ENCODE data around the gene ZNF487.
"Not testable (repeated sequence)": the region's sequence is repeated elsewhere in the genome, so short reads cannot be mapped to it uniquely, and the experiment has no call there.

The ZNF487 gene

DNA sequence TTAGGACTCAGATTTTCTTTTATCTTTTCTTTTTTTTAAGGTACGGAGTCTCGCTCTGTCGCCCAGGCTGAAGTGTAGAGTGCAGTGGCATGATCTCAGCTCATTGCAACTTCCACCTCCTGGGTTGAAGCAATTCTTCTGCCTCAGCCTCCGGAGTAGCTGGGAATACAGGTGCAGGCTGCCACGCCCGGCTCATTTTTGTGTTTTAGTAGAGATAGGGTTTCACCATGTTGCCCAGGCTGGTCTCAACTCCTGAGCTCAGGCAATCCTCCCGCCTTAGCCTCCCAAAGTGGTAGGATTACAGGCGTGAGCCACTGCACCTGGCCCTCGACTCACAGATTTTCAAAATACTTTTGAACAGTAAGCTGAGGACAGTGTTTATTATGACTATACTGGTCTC, 17.1 kb downstream of the ZNF487 start:
- H3K27me3 ChIP-seq (replicated peaks; ENCODE audit: control insufficient read depth, insufficient read depth, low read length, poor library complexity, severe bottlenecking); H3K9me3 ChIP-seq (ENCODE audit: control insufficient read depth, low read length); DNase-seq; H3K36me3 ChIP-seq (ENCODE audit: control insufficient read depth, insufficient read depth, low read length); H3K4me3 ChIP-seq (ENCODE audit: insufficient read depth, low read depth, low read length, poor library complexity, severe bottlenecking): not testable (repeated sequence)
- peaks cover 34% of the 10 kb centered on the region for H3K4me1 ChIP-seq (ENCODE audit: control insufficient read depth, insufficient read depth, low read length, poor library complexity, severe bottlenecking)
- peak overlapping the region; percentile 89 for H3K27ac ChIP-seq (ENCODE audit: insufficient read depth, low read length, poor library complexity, severe bottlenecking)

DNA sequence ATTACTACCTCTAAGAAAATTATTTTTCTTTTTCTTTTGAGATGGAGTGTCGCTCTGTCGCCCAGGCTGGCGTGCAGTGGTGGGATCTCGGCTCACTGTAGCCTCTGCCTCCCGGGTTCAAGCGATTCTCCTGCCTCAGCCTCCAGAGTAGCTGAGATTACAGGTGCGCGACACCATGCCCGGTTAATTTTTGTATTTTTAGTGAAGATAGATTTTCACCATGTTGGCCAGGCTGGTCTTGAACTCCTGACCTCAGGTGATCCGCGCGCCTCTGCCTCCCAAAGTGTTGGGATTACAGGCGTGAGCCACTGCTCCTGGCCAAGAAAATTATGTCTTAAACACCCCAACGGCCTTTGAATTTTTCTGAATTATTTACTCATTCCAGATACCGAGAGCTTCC, 19.6 kb downstream of the ZNF487 start:
- not testable (repeated sequence) for H3K36me3 ChIP-seq (ENCODE audit: control insufficient read depth, insufficient read depth, low read length); H3K9me3 ChIP-seq (ENCODE audit: control insufficient read depth, low read length); H3K4me3 ChIP-seq (ENCODE audit: insufficient read depth, low read depth, low read length, poor library complexity, severe bottlenecking); H3K27me3 ChIP-seq (replicated peaks; ENCODE audit: control insufficient read depth, insufficient read depth, low read length, poor library complexity, severe bottlenecking); DNase-seq
- H3K4me1 ChIP-seq (ENCODE audit: control insufficient read depth, insufficient read depth, low read length, poor library complexity, severe bottlenecking) = peaks cover 32% of the 10 kb centered on the region
- peak overlapping the region; percentile 89 for H3K27ac ChIP-seq (ENCODE audit: insufficient read depth, low read length, poor library complexity, severe bottlenecking)

DNA sequence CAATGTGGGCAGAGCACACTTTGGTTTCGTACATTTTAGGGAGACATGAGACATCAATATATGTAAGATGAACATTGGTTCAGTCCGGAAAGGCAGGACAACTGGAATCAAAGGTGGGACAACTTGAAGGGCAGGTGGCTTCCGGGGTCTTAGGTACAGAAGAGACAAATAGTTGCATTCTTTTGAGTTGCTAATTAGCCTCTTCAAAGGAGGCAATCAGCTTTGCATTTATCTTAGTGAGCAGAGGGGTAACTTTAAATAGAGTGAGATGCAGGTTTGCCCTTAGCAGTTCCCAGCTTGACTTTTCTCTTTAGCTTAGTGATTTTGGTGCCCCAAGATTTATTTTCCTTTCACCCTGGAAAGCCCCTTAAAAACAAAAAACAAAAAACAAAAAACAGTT, 21.3 kb downstream of the ZNF487 start:
- peaks cover 18% of the 10 kb centered on the region for H3K4me1 ChIP-seq (ENCODE audit: control insufficient read depth, insufficient read depth, low read length, poor library complexity, severe bottlenecking)
- H3K4me3 ChIP-seq (ENCODE audit: insufficient read depth, low read depth, low read length, poor library complexity, severe bottlenecking) = no peak overlapping the region
- H3K27me3 ChIP-seq (replicated peaks; ENCODE audit: control insufficient read depth, insufficient read depth, low read length, poor library complexity, severe bottlenecking) = no peaks in the 10 kb centered on the region
- H3K36me3 ChIP-seq (ENCODE audit: control insufficient read depth, insufficient read depth, low read length) = no peaks in the 10 kb centered on the region
- no peaks in the 10 kb centered on the region for H3K9me3 ChIP-seq (ENCODE audit: control insufficient read depth, low read length)
- no peak overlapping the region for H3K27ac ChIP-seq (ENCODE audit: insufficient read depth, low read length, poor library complexity, severe bottlenecking)
- no peak for DNase-seq

DNA sequence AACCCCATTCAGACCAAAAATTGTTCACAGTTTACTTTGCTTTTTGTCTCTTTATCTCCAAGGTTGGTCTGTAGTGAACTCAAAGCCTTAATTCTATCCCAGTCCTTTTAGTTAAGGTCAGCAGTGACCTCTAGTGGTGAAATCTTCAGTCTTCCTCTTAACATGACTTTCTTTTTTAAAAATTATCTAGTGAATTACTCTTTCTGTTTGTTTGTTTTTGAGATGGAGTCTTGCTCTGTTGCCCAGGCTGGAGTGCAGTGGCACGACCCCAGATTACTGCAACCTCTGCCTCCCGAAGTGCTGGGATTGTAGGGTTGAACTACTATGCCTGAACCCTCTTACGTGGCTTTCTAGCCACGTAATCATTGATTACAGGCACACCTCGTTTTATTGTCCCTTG, 25.0 kb downstream of the ZNF487 start:
- Histone ChIP-seq H3K27ac (ENCODE audit: insufficient read depth, low read length, poor library complexity, severe bottlenecking) (no peak overlapping the region), H3K27me3 (replicated peaks; ENCODE audit: control insufficient read depth, insufficient read depth, low read length, poor library complexity, severe bottlenecking) (no peaks in the 10 kb centered on the region), H3K9me3 (ENCODE audit: control insufficient read depth, low read length) (no peaks in the 10 kb centered on the region), H3K36me3 (ENCODE audit: control insufficient read depth, insufficient read depth, low read length) (no peaks in the 10 kb centered on the region), H3K4me3 (ENCODE audit: insufficient read depth, low read depth, low read length, poor library complexity, severe bottlenecking) (no peak overlapping the region), H3K4me1 (ENCODE audit: control insufficient read depth, insufficient read depth, low read length, poor library complexity, severe bottlenecking) (no peaks in the 10 kb centered on the region)
- DNase-seq = peak in 1 of 3 donors; percentile 22

DNA sequence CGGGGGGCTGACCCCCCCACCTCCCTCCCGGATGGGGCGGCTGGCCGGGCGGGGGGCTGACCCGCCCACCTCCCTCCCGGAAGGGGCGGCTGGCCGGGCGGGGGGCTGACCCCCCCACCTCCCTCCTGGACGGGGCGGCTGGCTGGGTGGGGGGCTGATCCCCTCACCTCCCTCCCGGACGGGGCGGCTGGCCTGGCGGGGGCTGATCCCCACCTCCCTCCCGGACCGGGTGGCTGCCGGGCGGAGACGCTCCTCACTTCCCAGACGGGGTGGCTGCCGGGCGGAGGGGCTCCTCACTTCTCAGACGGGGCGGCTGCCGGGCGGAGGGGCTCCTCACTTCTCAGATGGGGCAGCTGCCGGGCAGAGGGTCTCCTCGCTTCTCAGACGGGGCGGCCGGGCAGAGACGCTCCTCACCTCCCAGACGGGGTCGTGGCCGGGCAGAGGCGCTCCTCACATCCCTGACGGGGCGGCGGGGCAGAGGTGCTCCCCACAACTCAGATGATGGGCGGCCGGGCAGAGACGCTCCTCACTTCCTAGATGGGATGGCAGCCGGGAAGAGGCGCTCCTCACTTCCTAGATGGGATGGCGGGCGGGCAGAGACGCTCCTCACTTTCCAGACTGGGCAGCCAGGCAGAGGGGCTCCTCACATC, 28.3 kb downstream of the ZNF487 start:
- DNase-seq; H3K4me1 ChIP-seq (ENCODE audit: control insufficient read depth, insufficient read depth, low read length, poor library complexity, severe bottlenecking); H3K27me3 ChIP-seq (replicated peaks; ENCODE audit: control insufficient read depth, insufficient read depth, low read length, poor library complexity, severe bottlenecking); H3K9me3 ChIP-seq (ENCODE audit: control insufficient read depth, low read length); H3K27ac ChIP-seq (ENCODE audit: insufficient read depth, low read length, poor library complexity, severe bottlenecking); H3K36me3 ChIP-seq (ENCODE audit: control insufficient read depth, insufficient read depth, low read length); H3K4me3 ChIP-seq (ENCODE audit: insufficient read depth, low read depth, low read length, poor library complexity, severe bottlenecking): not testable (repeated sequence)

DNA sequence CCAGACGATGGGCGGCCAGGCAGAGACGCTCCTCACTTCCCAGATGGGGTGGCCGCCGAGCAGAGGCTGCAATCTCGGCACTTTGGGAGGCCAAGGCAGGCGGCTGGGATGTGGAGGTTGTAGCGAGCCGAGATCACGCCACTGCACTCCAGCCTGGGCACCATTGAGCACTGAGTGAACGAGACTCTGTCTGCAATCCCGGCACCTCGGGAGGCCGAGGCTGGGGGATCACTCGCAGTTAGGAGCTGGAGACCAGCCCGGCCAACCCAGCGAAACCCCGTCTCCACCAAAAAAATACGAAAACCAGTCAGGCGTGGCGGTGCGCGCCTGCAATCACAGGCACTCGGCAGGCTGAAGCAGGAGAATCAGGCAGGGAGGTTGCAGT, 28.8 kb downstream of the ZNF487 start:
- not testable (repeated sequence) for H3K4me3 ChIP-seq (ENCODE audit: insufficient read depth, low read depth, low read length, poor library complexity, severe bottlenecking); H3K27me3 ChIP-seq (replicated peaks; ENCODE audit: control insufficient read depth, insufficient read depth, low read length, poor library complexity, severe bottlenecking); DNase-seq; H3K9me3 ChIP-seq (ENCODE audit: control insufficient read depth, low read length); H3K27ac ChIP-seq (ENCODE audit: insufficient read depth, low read length, poor library complexity, severe bottlenecking); H3K4me1 ChIP-seq (ENCODE audit: control insufficient read depth, insufficient read depth, low read length, poor library complexity, severe bottlenecking); H3K36me3 ChIP-seq (ENCODE audit: control insufficient read depth, insufficient read depth, low read length)

DNA sequence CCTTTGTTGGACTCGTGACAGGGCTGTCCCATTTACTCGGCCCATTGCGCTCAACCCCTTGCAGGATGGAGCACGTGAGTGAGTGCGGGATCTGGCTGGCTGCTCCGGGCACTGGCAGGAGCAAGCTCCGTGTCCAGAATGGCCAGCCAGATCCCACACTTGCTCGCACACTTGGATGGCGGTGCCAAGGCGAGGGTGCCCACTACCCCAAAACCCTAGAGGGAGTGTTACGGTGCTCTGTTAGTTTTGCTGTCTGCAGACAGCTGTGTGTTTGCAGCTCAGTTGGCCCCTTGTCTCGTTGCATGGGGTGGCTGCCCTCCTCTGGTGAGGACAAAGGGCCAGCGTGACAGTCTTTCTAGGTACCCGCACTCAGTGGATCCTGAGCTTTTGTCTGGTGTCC, 34.2 kb downstream of the ZNF487 start:
- H3K27me3 ChIP-seq (replicated peaks; ENCODE audit: control insufficient read depth, insufficient read depth, low read length, poor library complexity, severe bottlenecking) = no peaks in the 10 kb centered on the region
- H3K4me3 ChIP-seq (ENCODE audit: insufficient read depth, low read depth, low read length, poor library complexity, severe bottlenecking) = no peak overlapping the region
- no peaks in the 10 kb centered on the region for H3K9me3 ChIP-seq (ENCODE audit: control insufficient read depth, low read length)
- H3K4me1 ChIP-seq (ENCODE audit: control insufficient read depth, insufficient read depth, low read length, poor library complexity, severe bottlenecking) = no peaks in the 10 kb centered on the region
- DNase-seq = no peak
- H3K36me3 ChIP-seq (ENCODE audit: control insufficient read depth, insufficient read depth, low read length) = no peaks in the 10 kb centered on the region
- H3K27ac ChIP-seq (ENCODE audit: insufficient read depth, low read length, poor library complexity, severe bottlenecking) = no peak overlapping the region

DNA sequence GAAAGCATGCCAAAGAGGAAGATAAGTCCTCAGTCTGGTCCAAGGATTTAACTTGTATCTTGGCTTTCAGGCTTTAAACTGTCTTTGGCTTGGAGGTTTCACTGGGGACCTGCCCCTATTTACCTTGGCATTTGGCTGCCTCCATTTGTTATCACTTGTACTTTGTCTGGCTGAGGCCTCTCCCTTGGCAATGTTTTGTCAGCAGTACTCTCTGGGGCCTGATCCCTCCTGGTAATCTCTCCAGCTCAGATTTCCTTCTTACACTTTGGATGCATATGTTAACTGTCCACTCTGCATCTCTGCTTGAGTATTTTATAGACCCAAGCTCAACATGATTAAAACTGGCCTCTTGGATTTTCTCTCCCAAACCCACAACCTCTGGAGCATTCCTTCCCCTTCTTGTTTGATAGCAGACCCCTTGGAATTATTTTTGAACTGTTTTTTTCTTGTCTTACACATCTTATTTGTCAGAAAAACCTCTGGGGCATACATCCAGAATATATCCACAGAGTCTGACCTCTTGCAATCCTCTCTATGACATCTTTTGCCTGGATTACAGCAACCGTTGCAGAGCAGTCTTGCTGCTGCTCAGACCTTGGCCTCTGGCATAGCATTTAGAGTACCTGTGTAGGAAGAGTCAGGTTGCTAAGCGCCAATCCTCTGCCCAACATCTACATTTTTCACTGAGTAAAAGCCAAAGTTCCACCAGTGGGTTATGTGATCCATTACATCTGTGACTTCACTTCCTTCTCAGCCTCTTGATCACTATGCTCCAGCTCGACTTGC, 35.2 kb downstream of the ZNF487 start:
- no peak overlapping the region for H3K4me3 ChIP-seq (ENCODE audit: insufficient read depth, low read depth, low read length, poor library complexity, severe bottlenecking)
- no peaks in the 10 kb centered on the region for H3K9me3 ChIP-seq (ENCODE audit: control insufficient read depth, low read length)
- DNase-seq = no peak
- no peaks in the 10 kb centered on the region for H3K27me3 ChIP-seq (replicated peaks; ENCODE audit: control insufficient read depth, insufficient read depth, low read length, poor library complexity, severe bottlenecking)
- H3K4me1 ChIP-seq (ENCODE audit: control insufficient read depth, insufficient read depth, low read length, poor library complexity, severe bottlenecking) = no peaks in the 10 kb centered on the region
- H3K36me3 ChIP-seq (ENCODE audit: control insufficient read depth, insufficient read depth, low read length) = no peaks in the 10 kb centered on the region
- H3K27ac ChIP-seq (ENCODE audit: insufficient read depth, low read length, poor library complexity, severe bottlenecking) = no peak overlapping the region

DNA sequence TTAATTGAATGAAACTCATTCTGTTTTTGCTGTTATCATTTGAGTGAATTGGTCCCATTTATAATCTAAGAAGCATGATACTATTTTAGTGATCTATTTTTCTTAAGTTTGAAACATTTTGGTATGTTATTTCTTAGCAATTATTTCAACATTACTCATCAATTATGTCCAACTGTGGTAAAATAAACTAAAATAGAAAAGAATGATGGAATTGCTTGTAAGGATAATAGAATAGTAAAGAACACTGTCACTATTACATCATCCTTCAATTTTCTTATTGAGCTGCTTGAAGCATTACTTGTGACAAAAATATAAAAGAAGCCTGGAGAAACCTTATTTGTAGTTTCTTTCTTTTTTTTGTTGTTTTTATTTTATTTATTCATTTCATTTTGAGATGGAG, 42.4 kb downstream of the ZNF487 start:
- Histone ChIP-seq H3K4me3 (ENCODE audit: insufficient read depth, low read depth, low read length, poor library complexity, severe bottlenecking) (no peak overlapping the region), H3K27me3 (replicated peaks; ENCODE audit: control insufficient read depth, insufficient read depth, low read length, poor library complexity, severe bottlenecking) (no peaks in the 10 kb centered on the region), H3K4me1 (ENCODE audit: control insufficient read depth, insufficient read depth, low read length, poor library complexity, severe bottlenecking) (no peaks in the 10 kb centered on the region), H3K27ac (ENCODE audit: insufficient read depth, low read length, poor library complexity, severe bottlenecking) (no peak overlapping the region), H3K36me3 (ENCODE audit: control insufficient read depth, insufficient read depth, low read length) (no peaks in the 10 kb centered on the region), H3K9me3 (ENCODE audit: control insufficient read depth, low read length) (peaks cover 16% of the 10 kb centered on the region)
- DNase-seq = no peak

DNA sequence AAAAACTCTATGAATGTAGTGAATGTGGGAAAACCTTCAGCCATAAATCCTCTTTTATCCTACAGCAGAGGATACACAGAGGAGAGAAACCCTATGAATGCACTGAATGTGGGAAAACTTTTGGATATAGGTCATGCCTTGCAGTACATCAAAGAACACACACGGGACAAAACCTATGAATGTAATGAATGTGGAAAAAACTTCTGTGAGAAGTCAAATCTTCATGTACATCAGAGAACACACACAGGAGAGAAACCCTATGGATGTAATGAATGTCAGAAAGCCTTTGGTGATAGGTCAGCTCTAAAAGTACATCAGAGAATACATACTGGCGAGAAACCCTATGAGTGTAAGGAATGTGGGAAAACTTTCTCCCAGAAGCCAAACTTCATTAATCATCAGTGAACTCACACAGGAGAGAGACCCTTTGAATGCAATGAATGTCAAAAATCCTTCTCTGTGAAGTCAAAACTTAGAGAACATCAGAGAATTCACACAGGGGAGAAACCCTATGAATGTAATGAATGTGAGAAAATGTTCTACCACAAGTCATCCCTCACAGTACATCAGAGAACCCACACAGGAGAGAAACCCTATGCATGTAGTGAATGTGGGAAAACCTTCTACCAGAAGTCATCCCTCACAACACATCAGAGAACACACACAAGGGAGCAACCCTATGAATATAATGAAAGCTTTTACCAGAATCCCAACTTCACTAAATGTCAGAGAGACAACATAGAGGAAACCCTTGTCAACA, 45.6 kb downstream of the ZNF487 start:
- H3K9me3 ChIP-seq (ENCODE audit: control insufficient read depth, low read length) = peaks cover 16% of the 10 kb centered on the region
- DNase-seq = no peak
- H3K36me3 ChIP-seq (ENCODE audit: control insufficient read depth, insufficient read depth, low read length) = no peaks in the 10 kb centered on the region
- H3K4me3 ChIP-seq (ENCODE audit: insufficient read depth, low read depth, low read length, poor library complexity, severe bottlenecking) = no peak overlapping the region
- H3K27ac ChIP-seq (ENCODE audit: insufficient read depth, low read length, poor library complexity, severe bottlenecking) = no peak overlapping the region
- H3K27me3 ChIP-seq (replicated peaks; ENCODE audit: control insufficient read depth, insufficient read depth, low read length, poor library complexity, severe bottlenecking) = no peaks in the 10 kb centered on the region
- no peaks in the 10 kb centered on the region for H3K4me1 ChIP-seq (ENCODE audit: control insufficient read depth, insufficient read depth, low read length, poor library complexity, severe bottlenecking)

Measured in effector memory CD4-positive, alpha-beta T cell (primary cell).